Embryonic facial prominence (tissue), 1 donor: Measurements from ENCODE around the gene MORC3.

Experiments
- DNase-seq: peaks from one replicate; pipeline ENCODE4 v3.0.0-alpha.2; 2016; ENCODE audit errors: extremely low spot score

Gene MORC3

GRCh38 chr21:36423771-36424433 is 103.9 kb downstream of the MORC3 start:
- no peak for DNase-seq

GRCh38 chr21:36424592-36424991 is 104.6 kb downstream of the MORC3 start:
- DNase-seq, result no peak

- no peak for DNase-seq
Observed at GRCh38 chr21:36425286-36425685, 105.3 kb downstream of the MORC3 start.
